Neural progenitor cell (in vitro differentiated cells): ENCODE results near the gene SFPQ. TPM values are rescaled to one million over a fixed set of nuclear protein-coding genes. Genes with fewer than 3 reads are reported as not detected.

ENCODE experiments used
- DNase-seq: peaks from one replicate; pipeline ENCODE4 v3.0.0-alpha.2; 2016; ENCODE audit warnings: low spot score
- H2AFZ ChIP-seq: fragments of 200-600 bp; sonication (generic); replicated peaks from 2 replicates; pipeline ENCODE4 v1.6.1; 2016; ENCODE audit warnings: antibody characterized with exemption
- H3F3A ChIP-seq: fragments of 200-600 bp; sonication (generic); 2 replicates; pipeline ENCODE4 v1.6.1; 2016; ENCODE audit warnings: antibody characterized with exemption, low read depth
- H3K27ac ChIP-seq: fragments of 200-600 bp; sonication (generic); 2 replicates; pipeline ENCODE4 v1.5.1; 2016; ENCODE audit warnings: mild to moderate bottlenecking
- H3K27me3 ChIP-seq: fragments of 200-600 bp; sonication (generic); 2 replicates; pipeline ENCODE4 v1.6.1; 2016; ENCODE audit warnings: mild to moderate bottlenecking, moderate library complexity
- H3K36me3 ChIP-seq: fragments of 200-600 bp; sonication (generic); 2 replicates; pipeline ENCODE4 v1.5.1; 2016
- H3K4me1 ChIP-seq: fragments of 200-600 bp; sonication (generic); 2 replicates; pipeline ENCODE4 v1.6.1; 2016; ENCODE audit warnings: mixed run types
- H3K4me2 ChIP-seq: fragments of 200-600 bp; sonication (generic); 2 replicates; pipeline ENCODE4 v1.6.1; 2016
- H3K4me3 ChIP-seq: fragments of 200-600 bp; sonication (generic); 2 replicates; pipeline ENCODE4 v1.5.1; 2016
- H3K79me2 ChIP-seq: fragments of 200-600 bp; sonication (generic); 2 replicates; pipeline ENCODE4 v1.6.1; 2016; ENCODE audit warnings: low read depth
- H3K9ac ChIP-seq: fragments of 200-600 bp; sonication (generic); 2 replicates; pipeline ENCODE4 v1.6.1; 2016
- H3K9me3 ChIP-seq: fragments of 200-600 bp; sonication (generic); 2 replicates; pipeline ENCODE4 v1.5.1; 2016; ENCODE audit warnings: low read depth
- H4K20me1 ChIP-seq: fragments of 200-600 bp; sonication (generic); 2 replicates; pipeline ENCODE4 v1.6.1; 2016; ENCODE audit warnings: low read depth
- H3K27ac Mint-ChIP-seq: 3 replicates; pipeline ENCODE4 v1.8.0; 2021; ENCODE audit warnings: mixed read lengths
- H3K27me3 Mint-ChIP-seq: 2 replicates; pipeline ENCODE4 v1.8.0; 2022; ENCODE audit warnings: low read depth, mild to moderate bottlenecking, inconsistent platforms, moderate library complexity, mixed read lengths; ENCODE audit not compliant: insufficient read depth
- H3K36me3 Mint-ChIP-seq: 3 replicates; pipeline ENCODE4 v1.8.0; 2021; ENCODE audit warnings: mixed read lengths
- H3K4me1 Mint-ChIP-seq: 3 replicates; pipeline ENCODE4 v1.8.0; 2021; ENCODE audit warnings: mixed read lengths
- H3K4me3 Mint-ChIP-seq: 3 replicates; pipeline ENCODE4 v1.8.0; 2021; ENCODE audit warnings: mild to moderate bottlenecking, moderate library complexity, mixed read lengths
- H3K9me3 Mint-ChIP-seq: 3 replicates; pipeline ENCODE4 v1.8.0; 2020; ENCODE audit warnings: mixed read lengths
- EZH2 ChIP-seq: fragments of 200-600 bp; sonication (generic); IDR thresholded peaks from 2 replicates; pipeline ENCODE4 v1.6.1; 2017; ENCODE audit warnings: antibody characterized with exemption, mild to moderate bottlenecking, moderate library complexity
- EZH2phosphoT487 ChIP-seq: fragments of 200-600 bp; sonication (generic); IDR thresholded peaks from 2 replicates; pipeline ENCODE4 v1.6.1; 2017; ENCODE audit warnings: antibody characterized with exemption
- total RNA-seq: library from RNA; depleted of rRNA; stranded (reverse); fragments of >200 nt; gene quantifications from 2 replicates; pipeline ENCODE4 v1.2.3, GENCODE V29; 2015; ENCODE audit warnings: low replicate concordance
- TF ChIP-seq, protein P1 (sequence below): fragments of 200-600 bp; sonication (generic); IDR thresholded peaks from 2 replicates; pipeline ENCODE4 v1.5.1; 2017; ENCODE audit warnings: antibody characterized with exemption, mild to moderate bottlenecking

The SFPQ gene
- total RNA-seq, 1 donor from 2014 or later: 438 TPM

DNA sequence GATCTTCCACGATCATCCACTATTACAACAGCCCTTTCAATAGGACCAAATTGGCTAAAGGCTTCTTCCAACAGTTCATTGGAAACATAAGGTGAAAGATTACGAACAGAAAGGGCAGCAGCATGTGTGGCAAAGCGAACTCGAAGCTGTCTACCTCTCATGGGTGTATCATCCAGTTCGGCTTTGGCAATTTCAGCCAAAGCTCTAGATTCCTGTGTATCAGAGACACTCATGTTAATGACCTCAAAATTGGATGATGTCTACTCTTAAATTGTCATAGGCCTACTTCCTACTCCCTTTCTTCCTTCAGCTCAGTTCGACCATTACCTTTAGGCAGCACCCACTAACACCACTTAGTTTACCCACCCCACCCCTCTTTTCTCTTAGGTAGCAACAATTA is 2.2 kb downstream of the SFPQ start:
- Mint-ChIP-seq H3K4me3 (peak overlapping the region; percentile 94), H3K9me3 (no peaks in the 10 kb centered on the region), H3K27me3 (peaks cover 2% of the 10 kb centered on the region), H3K4me1 (peaks cover 59% of the 10 kb centered on the region), H3K36me3 (peaks cover 53% of the 10 kb centered on the region), H3K27ac (no peak overlapping the region)
- Histone ChIP-seq H4K20me1 (peaks cover 61% of the 10 kb centered on the region), H3K27ac (no peak overlapping the region), H3K27me3 (no peaks in the 10 kb centered on the region), H3F3A (peaks cover 60% of the 10 kb centered on the region), H3K4me3 (peak overlapping the region; percentile 98), H3K9me3 (no peaks in the 10 kb centered on the region), H2AFZ (no peak overlapping the region), H3K4me1 (peaks cover 36% of the 10 kb centered on the region), H3K79me2 (peaks cover 73% of the 10 kb centered on the region), H3K9ac (peak overlapping the region; percentile 100), H3K4me2 (peak overlapping the region; percentile 91), H3K36me3 (peaks cover 55% of the 10 kb centered on the region)
- TF ChIP-seq, protein P1, sequence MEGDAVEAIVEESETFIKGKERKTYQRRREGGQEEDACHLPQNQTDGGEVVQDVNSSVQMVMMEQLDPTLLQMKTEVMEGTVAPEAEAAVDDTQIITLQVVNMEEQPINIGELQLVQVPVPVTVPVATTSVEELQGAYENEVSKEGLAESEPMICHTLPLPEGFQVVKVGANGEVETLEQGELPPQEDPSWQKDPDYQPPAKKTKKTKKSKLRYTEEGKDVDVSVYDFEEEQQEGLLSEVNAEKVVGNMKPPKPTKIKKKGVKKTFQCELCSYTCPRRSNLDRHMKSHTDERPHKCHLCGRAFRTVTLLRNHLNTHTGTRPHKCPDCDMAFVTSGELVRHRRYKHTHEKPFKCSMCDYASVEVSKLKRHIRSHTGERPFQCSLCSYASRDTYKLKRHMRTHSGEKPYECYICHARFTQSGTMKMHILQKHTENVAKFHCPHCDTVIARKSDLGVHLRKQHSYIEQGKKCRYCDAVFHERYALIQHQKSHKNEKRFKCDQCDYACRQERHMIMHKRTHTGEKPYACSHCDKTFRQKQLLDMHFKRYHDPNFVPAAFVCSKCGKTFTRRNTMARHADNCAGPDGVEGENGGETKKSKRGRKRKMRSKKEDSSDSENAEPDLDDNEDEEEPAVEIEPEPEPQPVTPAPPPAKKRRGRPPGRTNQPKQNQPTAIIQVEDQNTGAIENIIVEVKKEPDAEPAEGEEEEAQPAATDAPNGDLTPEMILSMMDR: no peak
- TF ChIP-seq EZH2phosphoT487: no peak
- DNase-seq: no peak

DNA sequence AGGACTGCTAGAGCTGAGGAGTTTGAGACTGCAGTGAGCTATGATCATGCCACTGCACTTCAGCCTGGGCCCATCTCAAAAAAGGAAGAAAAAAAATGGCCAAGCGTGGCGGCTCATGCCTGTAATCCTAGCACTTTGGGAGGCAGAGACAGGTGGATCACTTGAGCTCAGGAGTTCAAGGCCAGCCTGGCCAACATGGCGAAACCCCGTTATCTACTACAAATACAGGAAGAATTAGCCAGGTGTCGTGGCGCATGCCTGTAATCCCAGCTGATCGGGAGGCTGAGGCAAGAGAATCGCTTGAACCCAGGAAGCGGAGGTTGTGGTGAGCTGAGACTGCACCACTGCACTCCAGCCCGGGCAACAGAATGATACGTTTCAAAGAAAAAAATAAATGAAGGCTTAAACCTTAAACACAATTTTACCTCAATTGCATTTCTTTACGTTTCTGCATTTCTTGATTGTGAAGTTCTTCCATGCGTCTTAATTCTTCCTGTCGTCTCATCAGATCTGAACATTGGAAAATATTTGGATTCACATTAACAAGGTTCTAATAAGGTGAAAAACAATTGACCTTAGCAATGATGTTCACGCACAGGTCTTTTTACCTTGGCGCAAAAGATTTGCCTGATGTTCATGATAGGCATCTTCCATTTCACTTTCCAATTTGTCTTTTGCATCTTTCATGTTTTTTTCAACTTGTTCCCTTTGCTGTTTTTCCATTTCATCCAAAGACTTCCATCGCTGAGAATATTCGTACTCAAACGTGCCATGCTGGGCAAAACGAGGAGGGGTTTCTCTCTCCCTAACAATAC is 4.2 kb downstream of the SFPQ start:
- Histone ChIP-seq H3K4me2 (peak overlapping the region; percentile 91), H3K9ac (no peak overlapping the region), H3K79me2 (peaks cover 93% of the 10 kb centered on the region), H3K27ac (no peak overlapping the region), H3F3A (peaks cover 79% of the 10 kb centered on the region), H3K4me1 (peaks cover 39% of the 10 kb centered on the region), H2AFZ (no peak overlapping the region), H3K27me3 (no peaks in the 10 kb centered on the region), H3K9me3 (no peaks in the 10 kb centered on the region), H3K36me3 (peaks cover 73% of the 10 kb centered on the region), H4K20me1 (peaks cover 81% of the 10 kb centered on the region), H3K4me3 (peak overlapping the region; percentile 98)
- no peak for DNase-seq
- Mint-ChIP-seq H3K27ac (no peak overlapping the region), H3K4me3 (peak overlapping the region; percentile 94), H3K36me3 (peaks cover 64% of the 10 kb centered on the region), H3K9me3 (no peaks in the 10 kb centered on the region), H3K27me3 (peaks cover 2% of the 10 kb centered on the region), H3K4me1 (peaks cover 62% of the 10 kb centered on the region)
- no peak for TF ChIP-seq EZH2
- no peak for TF ChIP-seq EZH2phosphoT487
- TF ChIP-seq, protein P1: no peak

- H2AFZ ChIP-seq: no peak overlapping the region
- peak overlapping the region; percentile 3 for H3K4me3 ChIP-seq
- no peaks in the 10 kb centered on the region for H3K9me3 ChIP-seq
- H3K4me1 ChIP-seq: peaks cover 34% of the 10 kb centered on the region
- H4K20me1 ChIP-seq: peaks cover 90% of the 10 kb centered on the region
- TF ChIP-seq, protein P1: no peak
- TF ChIP-seq EZH2 (no peak), EZH2phosphoT487 (no peak)
- H3F3A ChIP-seq: peaks cover 80% of the 10 kb centered on the region
- DNase-seq: no peak
- Mint-ChIP-seq H3K27me3 (peaks cover 2% of the 10 kb centered on the region), H3K9me3 (no peaks in the 10 kb centered on the region), H3K4me3 (no peak overlapping the region), H3K36me3 (peaks cover 71% of the 10 kb centered on the region), H3K27ac (no peak overlapping the region), H3K4me1 (peaks cover 59% of the 10 kb centered on the region)
- peaks cover 100% of the 10 kb centered on the region for H3K79me2 ChIP-seq
- peaks cover 73% of the 10 kb centered on the region for H3K36me3 ChIP-seq
- H3K4me2 ChIP-seq: peak overlapping the region; percentile 91
- H3K27ac ChIP-seq: no peak overlapping the region
- H3K9ac ChIP-seq: no peak overlapping the region
- no peaks in the 10 kb centered on the region for H3K27me3 ChIP-seq
Measured at GRCh38 chr1:35187816-35188342, 5.1 kb downstream of the SFPQ start.
